Measurements from ENCODE around the gene SLC1A3.

The SLC1A3 gene

DNA sequence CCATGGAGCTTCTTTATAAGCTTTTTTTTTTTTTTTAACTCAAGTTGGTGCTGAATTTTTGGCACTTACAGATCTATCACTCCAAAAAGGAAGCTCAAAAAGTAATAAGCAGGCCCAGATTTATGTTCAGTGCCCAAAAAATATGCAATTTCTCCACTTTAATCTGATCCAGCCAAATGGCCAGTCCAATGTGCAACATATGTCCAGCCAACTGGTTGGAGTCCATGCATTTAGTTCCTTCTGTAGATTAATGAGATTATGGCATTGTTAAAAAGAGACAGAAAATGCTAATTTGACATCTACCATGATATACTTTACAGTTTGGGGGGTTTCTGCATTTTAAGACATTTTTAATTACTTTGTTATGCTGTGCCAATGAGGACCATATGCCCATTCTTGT lies 129.5 kb downstream of the SLC1A3 start:
- H3K36me3 ChIP-seq (replicated peaks; ENCODE audit: insufficient read depth, low read length), result no peaks in the 10 kb centered on the region
- no peaks in the 10 kb centered on the region for H3K9me3 ChIP-seq (replicated peaks; ENCODE audit: insufficient read depth, low read length)
- H2AFZ ChIP-seq (ENCODE audit: low read length), result no peak overlapping the region
- no peak overlapping the region for H3K9ac ChIP-seq (ENCODE audit: low read length)
- no peak overlapping the region for H3K27ac ChIP-seq (ENCODE audit: low read length)
- no peaks in the 10 kb centered on the region for H3K9me2 ChIP-seq (replicated peaks; ENCODE audit: insufficient read depth, low read length)
- H3K4me3 ChIP-seq (ENCODE audit: low read length), result no peak overlapping the region
- TF ChIP-seq EZH2phosphoT487 (IDR thresholded peaks at IDR 0.05; ENCODE audit: low read length) (no peak), EZH2 (optimal IDR thresholded peaks at IDR 0.05; ENCODE audit: low read depth, low read length) (no peak)
- TF ChIP-seq, protein P1, sequence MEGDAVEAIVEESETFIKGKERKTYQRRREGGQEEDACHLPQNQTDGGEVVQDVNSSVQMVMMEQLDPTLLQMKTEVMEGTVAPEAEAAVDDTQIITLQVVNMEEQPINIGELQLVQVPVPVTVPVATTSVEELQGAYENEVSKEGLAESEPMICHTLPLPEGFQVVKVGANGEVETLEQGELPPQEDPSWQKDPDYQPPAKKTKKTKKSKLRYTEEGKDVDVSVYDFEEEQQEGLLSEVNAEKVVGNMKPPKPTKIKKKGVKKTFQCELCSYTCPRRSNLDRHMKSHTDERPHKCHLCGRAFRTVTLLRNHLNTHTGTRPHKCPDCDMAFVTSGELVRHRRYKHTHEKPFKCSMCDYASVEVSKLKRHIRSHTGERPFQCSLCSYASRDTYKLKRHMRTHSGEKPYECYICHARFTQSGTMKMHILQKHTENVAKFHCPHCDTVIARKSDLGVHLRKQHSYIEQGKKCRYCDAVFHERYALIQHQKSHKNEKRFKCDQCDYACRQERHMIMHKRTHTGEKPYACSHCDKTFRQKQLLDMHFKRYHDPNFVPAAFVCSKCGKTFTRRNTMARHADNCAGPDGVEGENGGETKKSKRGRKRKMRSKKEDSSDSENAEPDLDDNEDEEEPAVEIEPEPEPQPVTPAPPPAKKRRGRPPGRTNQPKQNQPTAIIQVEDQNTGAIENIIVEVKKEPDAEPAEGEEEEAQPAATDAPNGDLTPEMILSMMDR (IDR thresholded peaks at IDR 0.05; ENCODE audit: low read length), result no peak
- H3K79me2 ChIP-seq (ENCODE audit: low read length), result no peaks in the 10 kb centered on the region
- no peaks in the 10 kb centered on the region for H3K27me3 ChIP-seq (replicated peaks; ENCODE audit: insufficient read depth, low read length)
- no peaks in the 10 kb centered on the region for H4K20me1 ChIP-seq (ENCODE audit: insufficient read depth, low read length)
- no peak for DNase-seq
- no peaks in the 10 kb centered on the region for H3F3A ChIP-seq (ENCODE audit: insufficient read depth, low read length)
- no peak overlapping the region for H3K4me2 ChIP-seq (ENCODE audit: low read depth, low read length)
- 0 out of 2 replicates have a peak, but pooled peaks cover 5% of the 10 kb centered on the region for H3K4me1 ChIP-seq (ENCODE audit: low read length)
